ENCODE measurements around the gene LRP5. TPM values are rescaled to one million over a fixed set of nuclear protein-coding genes. Genes with fewer than 3 reads are reported as not detected.
"Not testable (repeated sequence)": the region's sequence is repeated elsewhere in the genome, so short reads cannot be mapped to it uniquely, and the experiment has no call there.

LRP5 gene
- total RNA-seq, 2 experiments from 2014 or later, result 37.1 to 46.3 TPM

DNA sequence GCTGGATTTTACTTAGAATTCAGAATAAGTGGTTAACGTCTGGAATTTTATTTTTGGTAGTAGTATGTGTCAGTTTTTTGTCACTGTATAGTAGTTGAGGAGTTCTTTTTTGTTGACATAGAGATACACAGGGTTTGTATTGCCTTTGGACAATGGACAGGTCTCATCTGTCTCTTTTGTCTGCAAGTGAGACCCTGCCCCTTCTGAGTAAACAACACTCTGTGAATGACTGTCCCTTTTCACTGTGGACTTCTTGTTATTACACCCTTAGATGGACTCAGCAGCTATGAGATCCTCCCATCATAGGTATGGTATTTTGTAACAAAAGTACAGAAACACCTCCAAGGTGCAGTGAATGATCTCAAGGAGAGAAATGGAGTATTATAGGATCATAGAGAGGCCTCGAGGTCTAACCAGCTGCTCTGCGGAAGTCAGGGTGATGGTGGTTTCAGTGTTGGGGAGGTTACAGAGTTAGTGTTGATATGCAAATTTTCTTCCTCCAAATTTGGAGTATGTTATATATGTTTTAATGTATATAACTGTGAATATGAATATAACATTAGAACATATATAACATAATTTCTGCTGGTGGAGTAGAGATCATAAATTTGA is 155.9 kb downstream of the LRP5 start:
- H3K27me3 Mint-ChIP-seq (ENCODE audit: low read depth), result no peaks in the 10 kb centered on the region
- H3K36me3 Mint-ChIP-seq (ENCODE audit: low read depth), result peaks cover 65% of the 10 kb centered on the region
- POLR2A ChIA-PET, result interaction anchor here (0.8 kb wide), 1 partner anchor 8 kb away, joined by 3 read pairs; the partner anchor contains the start of gene PPP6R3
- no peaks in the 10 kb centered on the region for H3K9me3 Mint-ChIP-seq (ENCODE audit: insufficient read depth)
- H3K27ac Mint-ChIP-seq, result peak overlapping the region; percentile 70
- ATAC-seq, result peak; percentile 50
- peak overlapping the region; percentile 47 for H3K4me3 Mint-ChIP-seq
- CTCF ChIA-PET, result interaction anchor here (1.7 kb wide), 1 partner anchor 116 kb away, joined by 4 read pairs; no protein-coding TSS in a partner anchor
- peak; percentile 59 for DNase-seq
- H3K4me1 Mint-ChIP-seq (ENCODE audit: low read depth), result peaks cover 88% of the 10 kb centered on the region

DNA sequence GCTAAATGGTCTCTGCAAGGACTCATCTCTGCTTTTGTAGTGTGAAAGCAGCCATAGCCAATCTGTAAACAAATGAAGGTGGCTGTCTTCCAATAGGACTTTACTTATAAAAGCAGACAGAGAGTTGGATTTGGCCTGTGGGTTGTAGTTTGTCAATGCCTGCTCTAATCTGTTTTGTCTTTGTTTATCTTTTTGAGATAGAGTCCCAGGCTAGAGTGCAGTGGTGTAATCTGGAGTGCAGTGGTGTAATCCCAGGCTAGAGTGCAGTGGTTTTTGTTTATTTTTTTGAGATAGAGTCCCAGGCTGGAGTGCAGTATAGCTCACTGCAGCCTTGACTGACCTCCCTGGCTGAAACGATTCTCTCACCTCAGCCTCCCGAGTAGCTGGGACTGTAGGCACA is 156.7 kb downstream of the LRP5 start:
- Mint-ChIP-seq H3K9me3 (ENCODE audit: insufficient read depth) (no peaks in the 10 kb centered on the region), H3K27me3 (ENCODE audit: low read depth) (no peaks in the 10 kb centered on the region), H3K36me3 (ENCODE audit: low read depth) (peaks cover 68% of the 10 kb centered on the region), H3K4me3 (no peak overlapping the region), H3K27ac (no peak overlapping the region), H3K4me1 (ENCODE audit: low read depth) (peaks cover 86% of the 10 kb centered on the region)
- POLR2A ChIA-PET, result interaction anchor here (0.8 kb wide), 1 partner anchor 9 kb away, joined by 3 read pairs; the partner anchor contains the start of gene PPP6R3
- CTCF ChIA-PET, result interaction anchor here (1.7 kb wide), 1 partner anchor 115 kb away, joined by 4 read pairs; no protein-coding TSS in a partner anchor
- ATAC-seq (no peak), DNase-seq (no peak)

DNA sequence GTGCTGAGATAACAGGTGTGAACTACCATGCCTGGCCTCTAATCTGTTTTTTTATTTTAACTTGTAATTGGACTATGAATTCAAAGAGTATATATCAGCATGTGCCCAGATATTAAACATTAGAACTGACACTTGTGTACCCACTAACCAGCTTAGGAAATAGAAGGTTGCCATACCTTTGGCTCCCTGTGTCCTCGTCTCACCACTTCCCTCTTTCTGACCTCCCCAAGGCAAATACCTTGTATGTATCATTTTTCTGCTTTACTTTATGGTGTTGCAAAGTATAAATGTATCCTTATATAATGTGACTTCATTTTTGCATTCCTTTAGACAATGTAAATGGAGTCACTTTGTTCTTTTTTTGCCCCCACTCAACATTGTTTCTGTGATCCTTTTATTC is 157.3 kb downstream of the LRP5 start:
- H3K4me3 Mint-ChIP-seq, result peak overlapping the region; percentile 16
- H3K4me1 Mint-ChIP-seq (ENCODE audit: low read depth), result peaks cover 84% of the 10 kb centered on the region
- H3K9me3 Mint-ChIP-seq (ENCODE audit: insufficient read depth), result no peaks in the 10 kb centered on the region
- ATAC-seq (no peak), DNase-seq (no peak)
- CTCF ChIA-PET, result interaction anchor here (1.7 kb wide), 1 partner anchor 114 kb away, joined by 4 read pairs; no protein-coding TSS in a partner anchor
- POLR2A ChIA-PET, result no interaction called here
- peak overlapping the region; percentile 51 for H3K27ac Mint-ChIP-seq
- peaks cover 68% of the 10 kb centered on the region for H3K36me3 Mint-ChIP-seq (ENCODE audit: low read depth)
- H3K27me3 Mint-ChIP-seq (ENCODE audit: low read depth), result no peaks in the 10 kb centered on the region

DNA sequence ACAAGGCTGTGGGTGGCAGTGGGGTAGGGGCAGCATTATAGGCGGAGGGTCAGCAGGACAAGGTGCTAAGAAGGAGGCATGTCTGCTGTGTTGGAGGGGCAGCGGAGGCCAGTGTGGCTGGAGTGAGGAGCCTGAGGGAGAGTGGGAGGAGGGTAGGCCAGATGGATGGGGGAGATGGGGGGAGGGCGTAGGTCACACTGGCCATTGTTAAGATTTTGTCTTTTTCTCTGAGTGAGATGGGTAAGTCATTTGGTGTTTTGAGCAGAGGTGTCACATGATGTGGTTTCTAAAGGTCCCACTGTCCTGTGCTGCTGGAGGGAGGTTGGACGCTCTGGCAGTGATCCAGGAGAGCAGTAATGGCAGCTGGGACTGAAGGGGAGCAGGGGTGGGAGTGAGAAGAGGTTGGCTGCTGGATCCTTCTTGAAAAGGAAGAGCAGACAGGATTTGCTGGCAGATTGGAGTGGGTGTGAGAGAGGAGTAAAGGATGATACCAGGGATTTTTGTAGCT is 158.0 kb downstream of the LRP5 start:
- Mint-ChIP-seq H3K27me3 (ENCODE audit: low read depth) (no peaks in the 10 kb centered on the region), H3K9me3 (ENCODE audit: insufficient read depth) (no peaks in the 10 kb centered on the region), H3K36me3 (ENCODE audit: low read depth) (peaks cover 72% of the 10 kb centered on the region), H3K4me3 (peak overlapping the region; percentile 44), H3K4me1 (ENCODE audit: low read depth) (peaks cover 81% of the 10 kb centered on the region), H3K27ac (peak overlapping the region; percentile 70)
- no peak for DNase-seq
- ChIA-PET POLR2A (no interaction called here), CTCF (no interaction called here)
- ATAC-seq, result no peak

DNA sequence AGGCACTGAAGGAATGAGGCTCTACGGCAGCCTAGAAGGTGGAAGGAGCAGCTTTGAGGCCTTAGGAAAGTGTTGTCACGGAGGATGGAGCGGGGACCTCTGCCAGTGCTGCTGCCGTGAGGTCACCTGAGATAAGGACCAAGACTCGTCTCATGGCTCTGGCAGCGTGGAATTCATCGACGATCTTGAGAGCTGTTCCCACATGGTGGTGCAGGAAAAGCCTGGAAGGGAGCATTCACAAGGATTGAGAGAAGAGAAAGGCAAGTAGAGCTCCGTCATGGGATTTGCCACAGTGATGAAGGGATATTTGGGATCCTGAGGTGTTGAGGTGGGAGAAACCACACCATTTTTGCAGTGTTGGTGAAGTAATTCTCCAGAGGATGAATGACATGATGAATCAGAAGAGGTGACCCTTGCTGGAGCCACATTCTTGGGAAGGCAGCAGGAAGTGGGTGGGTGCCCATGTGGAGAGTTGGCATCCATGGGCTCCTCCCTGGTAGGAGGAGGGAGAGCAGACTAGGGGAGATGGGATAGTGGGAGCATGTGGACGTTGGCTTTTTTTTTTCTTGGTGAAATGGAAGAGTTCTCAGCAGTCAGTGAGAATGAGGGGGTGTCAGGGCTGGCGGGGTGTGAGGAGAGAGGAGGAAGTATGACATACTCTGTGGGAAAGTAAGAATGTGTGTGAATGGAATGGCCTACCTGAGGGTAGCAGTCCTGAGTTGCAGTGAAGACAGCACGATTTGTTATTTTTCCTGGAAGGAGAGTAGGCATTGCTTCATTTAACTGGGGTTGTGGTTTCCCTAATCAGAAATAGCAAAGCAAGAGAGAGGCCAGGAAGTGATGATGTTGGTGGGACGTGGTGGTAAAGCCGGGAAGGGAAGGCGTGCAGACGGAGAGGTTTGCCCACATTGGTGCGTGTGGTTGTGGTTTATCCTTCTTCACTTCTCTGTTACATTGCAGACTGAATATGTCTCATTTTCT is 159.3 kb downstream of the LRP5 start:
- POLR2A ChIA-PET, result no interaction called here
- H3K36me3 Mint-ChIP-seq (ENCODE audit: low read depth), result peaks cover 71% of the 10 kb centered on the region
- H3K4me1 Mint-ChIP-seq (ENCODE audit: low read depth), result peaks cover 72% of the 10 kb centered on the region
- DNase-seq (peak; percentile 76), ATAC-seq (peak; percentile 78)
- peak overlapping the region; percentile 67 for H3K27ac Mint-ChIP-seq
- H3K27me3 Mint-ChIP-seq (ENCODE audit: low read depth), result no peaks in the 10 kb centered on the region
- H3K9me3 Mint-ChIP-seq (ENCODE audit: insufficient read depth), result no peaks in the 10 kb centered on the region
- peak overlapping the region; percentile 48 for H3K4me3 Mint-ChIP-seq
- CTCF ChIA-PET, result no interaction called here

DNA sequence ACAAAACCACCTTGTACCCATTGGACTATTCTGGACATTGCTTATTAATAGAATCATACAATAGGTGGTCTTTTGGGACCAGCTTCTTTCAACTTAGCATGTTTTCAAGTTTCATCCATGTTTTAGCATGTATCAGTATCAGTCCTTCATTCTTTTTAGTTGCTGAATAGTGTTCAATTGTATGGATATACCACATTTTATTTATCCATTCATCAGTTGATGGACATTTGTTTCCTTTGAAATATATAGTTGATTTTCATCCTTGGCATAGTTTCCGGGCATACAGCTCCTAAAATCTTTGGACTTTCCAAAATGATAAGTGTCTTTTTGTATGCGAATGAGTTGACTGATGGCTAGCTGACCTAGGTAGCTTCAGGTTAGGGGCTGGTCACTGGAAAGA is 160.4 kb downstream of the LRP5 start:
- no peak overlapping the region for H3K27ac Mint-ChIP-seq

DNA sequence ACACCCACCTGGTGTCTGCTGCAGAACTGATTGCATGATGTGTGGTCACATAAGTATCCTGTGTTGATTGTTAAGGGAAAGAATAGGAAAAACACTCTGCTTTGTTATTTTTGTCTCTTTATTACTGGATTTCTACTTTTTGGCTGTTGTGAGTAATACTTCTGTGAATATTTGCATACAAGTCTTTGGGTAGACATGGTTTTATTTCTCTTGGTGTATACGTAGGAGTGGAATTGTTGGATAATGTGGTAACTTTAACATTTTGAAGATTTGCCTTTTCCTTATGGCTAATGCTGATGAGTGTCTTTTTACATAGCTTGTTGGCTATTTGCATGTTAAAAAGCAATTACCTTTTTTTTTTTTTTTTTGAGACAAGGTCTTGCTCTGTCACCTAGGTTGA is 161.3 kb downstream of the LRP5 start:
- H3K27me3 Mint-ChIP-seq (ENCODE audit: low read depth), result no peaks in the 10 kb centered on the region
- H3K4me3 Mint-ChIP-seq, result no peak overlapping the region
- CTCF ChIA-PET, result interaction anchor here (1.0 kb wide), 1 partner anchor 15 kb away, joined by 3 read pairs; no protein-coding TSS in a partner anchor
- no peak overlapping the region for H3K27ac Mint-ChIP-seq
- H3K36me3 Mint-ChIP-seq (ENCODE audit: low read depth), result peaks cover 67% of the 10 kb centered on the region
- no peak for ATAC-seq
- no peaks in the 10 kb centered on the region for H3K9me3 Mint-ChIP-seq (ENCODE audit: insufficient read depth)
- DNase-seq, result no peak
- POLR2A ChIA-PET, result no interaction called here
- peaks cover 59% of the 10 kb centered on the region for H3K4me1 Mint-ChIP-seq (ENCODE audit: low read depth)

More for the DNA sequence above, 160.4 kb downstream of the LRP5 start:
- ATAC-seq, result no peak
- CTCF ChIA-PET, result no interaction called here
- Mint-ChIP-seq H3K4me1 (ENCODE audit: low read depth) (peaks cover 69% of the 10 kb centered on the region), H3K4me3 (no peak overlapping the region), H3K27me3 (ENCODE audit: low read depth) (no peaks in the 10 kb centered on the region), H3K9me3 (ENCODE audit: insufficient read depth) (no peaks in the 10 kb centered on the region), H3K36me3 (ENCODE audit: low read depth) (peaks cover 72% of the 10 kb centered on the region)
- no peak for DNase-seq
- POLR2A ChIA-PET, result no interaction called here

DNA sequence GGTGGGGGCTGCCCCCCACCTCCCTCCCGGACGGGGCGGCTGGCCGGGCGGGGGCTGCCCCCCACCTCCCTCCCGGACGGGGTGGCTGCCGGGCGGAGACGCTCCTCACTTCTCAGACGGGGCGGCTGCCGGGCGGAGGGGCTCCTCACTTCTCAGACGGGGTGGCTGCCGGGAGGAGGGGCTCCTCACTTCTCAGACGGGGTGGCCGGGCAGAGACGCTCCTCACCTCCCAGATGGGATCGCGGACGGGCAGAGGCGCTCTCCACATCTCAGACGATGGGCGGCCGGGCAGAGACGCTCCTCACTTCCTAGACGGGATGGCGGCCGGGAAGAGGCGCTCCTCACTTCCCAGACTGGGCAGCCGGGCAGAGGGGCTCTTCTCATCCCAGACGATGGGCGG is 163.2 kb downstream of the LRP5 start:
- H3K27me3 Mint-ChIP-seq (ENCODE audit: low read depth); CTCF ChIA-PET; H3K27ac Mint-ChIP-seq; H3K4me3 Mint-ChIP-seq; H3K9me3 Mint-ChIP-seq (ENCODE audit: insufficient read depth); POLR2A ChIA-PET; ATAC-seq; DNase-seq: not testable (repeated sequence)
- Mint-ChIP-seq H3K36me3 (ENCODE audit: low read depth) (peaks cover 70% of the 10 kb centered on the region), H3K4me1 (ENCODE audit: low read depth) (peaks cover 49% of the 10 kb centered on the region)

DNA sequence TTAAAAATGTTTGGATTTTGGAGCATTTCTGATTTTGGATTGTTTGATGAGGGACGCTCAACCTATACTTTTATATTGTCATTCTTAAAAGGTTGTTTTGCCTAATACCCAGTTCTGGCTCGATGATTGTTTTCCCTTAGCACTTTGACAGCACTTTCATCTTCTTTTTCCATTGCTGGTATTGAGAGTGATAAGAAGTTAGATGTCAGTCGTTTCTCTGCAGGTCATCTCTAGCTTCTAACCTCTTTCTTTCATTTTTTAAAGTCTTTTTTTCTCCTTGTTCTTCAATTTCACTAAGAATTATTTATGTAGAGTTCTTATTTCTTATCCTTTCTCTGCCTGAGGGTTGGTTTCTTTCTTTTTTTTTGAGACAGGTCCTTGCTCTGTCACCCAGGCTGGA is 167.0 kb downstream of the LRP5 start:
- Mint-ChIP-seq H3K4me1 (ENCODE audit: low read depth) (peaks cover 27% of the 10 kb centered on the region), H3K36me3 (ENCODE audit: low read depth) (peaks cover 57% of the 10 kb centered on the region), H3K9me3 (ENCODE audit: insufficient read depth) (no peaks in the 10 kb centered on the region), H3K27me3 (ENCODE audit: low read depth) (no peaks in the 10 kb centered on the region), H3K27ac (no peak overlapping the region), H3K4me3 (no peak overlapping the region)
- CTCF ChIA-PET, result interaction anchor here (0.6 kb wide), 1 partner anchor 165 kb away, joined by 4 read pairs; no protein-coding TSS in a partner anchor
- POLR2A ChIA-PET, result no interaction called here
- ATAC-seq (no peak), DNase-seq (no peak)

DNA sequence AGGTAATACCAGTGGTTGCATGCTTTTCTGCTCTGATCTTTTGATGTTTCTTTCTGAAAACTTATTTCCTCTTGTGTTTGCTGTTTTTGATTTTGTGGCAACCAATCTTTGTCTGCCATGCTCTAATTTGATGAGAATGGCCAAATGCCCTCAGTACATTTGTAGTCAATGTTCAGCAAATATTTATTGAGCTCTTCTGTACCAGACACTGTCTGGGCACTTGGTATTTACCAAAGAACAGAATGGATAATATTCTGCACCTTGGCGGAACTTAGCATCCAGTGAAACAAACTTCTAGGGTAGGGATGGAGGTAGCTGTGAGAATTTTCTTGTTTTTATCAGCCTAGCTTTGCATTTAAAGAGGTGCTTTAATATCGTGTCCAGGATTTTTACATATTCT is 167.8 kb downstream of the LRP5 start:
- ChIA-PET CTCF (no interaction called here), POLR2A (no interaction called here)
- ATAC-seq (no peak), DNase-seq (no peak)
- peaks cover under 1% of the 10 kb centered on the region for H3K9me3 Mint-ChIP-seq (ENCODE audit: insufficient read depth)
- peaks cover 54% of the 10 kb centered on the region for H3K36me3 Mint-ChIP-seq (ENCODE audit: low read depth)
- no peak overlapping the region for H3K4me3 Mint-ChIP-seq
- peaks cover 27% of the 10 kb centered on the region for H3K4me1 Mint-ChIP-seq (ENCODE audit: low read depth)
- no peaks in the 10 kb centered on the region for H3K27me3 Mint-ChIP-seq (ENCODE audit: low read depth)
- no peak overlapping the region for H3K27ac Mint-ChIP-seq

DNA sequence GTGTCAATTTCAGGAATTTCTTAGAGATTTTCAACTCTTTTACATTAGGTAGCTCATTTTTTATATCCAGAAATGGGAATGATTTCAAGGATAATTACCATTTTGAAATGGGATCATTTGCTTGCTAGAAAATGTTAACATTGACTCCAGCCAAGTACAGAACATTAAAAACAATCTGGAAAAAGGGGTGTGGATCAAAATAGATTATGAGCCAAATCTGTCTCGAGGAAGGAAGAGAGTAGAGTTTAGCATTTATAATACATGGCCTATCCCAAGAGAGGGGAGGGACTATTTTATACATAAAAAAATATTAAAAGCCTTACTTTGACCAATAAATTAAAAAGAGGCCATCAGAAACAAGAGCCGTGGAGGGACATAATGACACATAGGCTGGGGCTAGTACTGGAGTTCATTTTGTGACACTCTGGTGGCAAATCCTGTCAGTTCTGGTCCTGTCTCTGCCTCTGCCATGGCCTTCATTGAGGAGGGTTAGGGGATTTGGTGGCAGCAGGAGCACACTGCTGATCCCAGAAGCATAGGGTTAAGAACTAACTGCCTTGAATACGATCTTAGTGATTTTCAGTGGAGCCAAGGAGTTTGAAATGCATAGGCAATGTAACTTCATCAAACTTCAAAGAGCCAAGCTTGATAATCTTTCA is 168.6 kb downstream of the LRP5 start:
- H3K27ac Mint-ChIP-seq, result no peak overlapping the region
- H3K36me3 Mint-ChIP-seq (ENCODE audit: low read depth), result peaks cover 53% of the 10 kb centered on the region
- ChIA-PET POLR2A (no interaction called here), CTCF (no interaction called here)
- DNase-seq, result no peak
- ATAC-seq, result no peak
- no peaks in the 10 kb centered on the region for H3K27me3 Mint-ChIP-seq (ENCODE audit: low read depth)
- H3K4me3 Mint-ChIP-seq, result no peak overlapping the region
- H3K9me3 Mint-ChIP-seq (ENCODE audit: insufficient read depth), result peaks cover 3% of the 10 kb centered on the region
- peaks cover 30% of the 10 kb centered on the region for H3K4me1 Mint-ChIP-seq (ENCODE audit: low read depth)
